Testis (tissue), 3 donors: Measurements from ENCODE around the gene PPT2. TPM values are rescaled to one million over a fixed set of nuclear protein-coding genes. Genes with fewer than 3 reads are reported as not detected.
A peak's percentile ranks its signal among the peaks of the same experiment; 100 is the strongest.

ENCODE experiments used
- DNase-seq: peaks from one replicate; pipeline ENCODE4 v3.0.0-alpha.2; 2019
- H3K27ac ChIP-seq, 2 donors: fragments of 200-600 bp; sonication (generic); one replicate each; pipeline ENCODE4 v1.5.1; 2019
- H3K27me3 ChIP-seq: fragments of 200-600 bp; sonication (generic); one replicate; pipeline ENCODE4 v1.5.1; 2019
- H3K36me3 ChIP-seq: fragments of 200-600 bp; sonication (generic); one replicate; pipeline ENCODE4 v1.5.1; 2017; ENCODE audit warnings: low read depth; ENCODE audit errors: missing control alignments
- H3K4me1 ChIP-seq: fragments of 200-600 bp; sonication (generic); one replicate; pipeline ENCODE4 v1.5.1; 2019
- H3K4me3 ChIP-seq, 2 donors: fragments of 200-600 bp; sonication (generic); one replicate each; pipeline ENCODE4 v1.5.1; 2017 to 2019
- H3K9me3 ChIP-seq: fragments of 200-600 bp; sonication (generic); one replicate; pipeline ENCODE4 v1.5.1; 2017
- POLR2A ChIP-seq: fragments of 450-650 bp; IDR thresholded peaks from one replicate; pipeline ENCODE4 v1.6.1; 2017; ENCODE audit warnings: antibody characterized with exemption, mild to moderate bottlenecking, moderate library complexity
- WGBS, 2 donors: methylation state at CpG; one replicate each; pipeline ENCODE4 v1.1.5; 2018; 5-methylcytosine and 5-hydroxymethylcytosine counted together
- intact Hi-C: fragments of 100-400 bp; cut with DNase I; formaldehyde crosslinking; loops from one replicate; pipeline ENCODE4 v1.15.1; 2023; ENCODE audit warnings: low total_unique reads
- polyA plus RNA-seq: library from polyadenylated mRNA; stranded (reverse); fragments of 350-450 nt; fragmentation: Illumina TruSeq; extraction: RNeasy Lipid Tissue Mini Kit (QIAGEN cat#74804); gene quantifications from one replicate; pipeline ENCODE4 v1.2.3, GENCODE V29; 2014; ENCODE audit warnings: low read depth, low replicate concordance; ENCODE audit not compliant: insufficient read depth
- total RNA-seq, 2 donors: library from RNA; depleted of rRNA; stranded (reverse); fragments of >200 nt; gene quantifications; one replicate each; pipeline ENCODE4 v1.2.3, GENCODE V29; 2016
- TF ChIP-seq, protein P1 (sequence below), 3 experiments: fragments of 450-650 bp in 2 of 3; fragments of 200-600 bp in 1 of 3; sonication (generic) in 1 of 3; IDR thresholded peaks; one replicate each; pipeline ENCODE4 v1.5.1; 2016 to 2019; ENCODE audit warnings: antibody characterized with exemption in 3 of 3, mild to moderate bottlenecking in 2 of 3, moderate library complexity in 1 of 3

PPT2 gene
- total and polyA plus RNA-seq, 3 donors from 2014 or later: 18.9 to 92.8 (median 33.9) TPM

DNA sequence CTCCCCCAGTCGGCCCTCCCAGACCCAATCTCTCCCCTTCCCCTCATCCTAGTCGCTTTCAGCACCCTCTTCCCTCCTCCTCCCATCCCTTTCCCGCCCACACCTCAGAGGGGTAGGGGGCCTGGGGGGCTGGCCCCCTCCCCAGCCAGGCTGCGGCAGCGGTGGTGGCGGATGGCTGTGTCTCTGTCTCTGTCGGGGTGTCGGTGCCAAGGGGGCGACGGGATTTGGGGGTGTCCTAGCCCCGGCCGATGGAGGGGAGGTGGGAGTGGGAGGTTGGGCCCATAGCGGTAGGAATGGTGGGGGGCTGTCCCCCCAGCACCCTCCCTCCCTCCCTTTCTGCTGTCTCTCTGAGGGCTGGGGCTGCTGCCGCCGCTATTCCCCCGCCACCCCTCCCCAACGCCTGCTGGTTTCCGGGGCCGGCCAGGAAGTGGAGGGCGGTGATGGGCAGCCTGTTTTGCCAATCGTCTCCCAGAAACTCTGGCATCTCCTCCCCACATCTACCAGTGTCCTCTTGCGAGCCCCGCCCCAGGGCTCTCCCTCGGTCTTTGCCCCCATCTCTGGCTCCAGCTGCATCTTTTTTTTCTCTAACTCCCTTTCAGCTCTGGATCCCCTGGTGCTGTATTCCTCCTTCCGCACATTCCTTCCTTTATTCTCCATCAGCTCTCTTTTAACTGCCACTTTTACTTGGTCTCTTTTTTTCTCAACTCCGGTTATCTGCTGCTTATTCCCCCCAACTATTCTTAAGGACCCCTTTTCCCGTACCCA, 22.0 kb downstream of the PPT2 start, which contains the start of gene AGPAT1:
Gene AGPAT1 (minus strand): TSS at position 374 of the 765 bp plus-strand sequence. CDS start 4,588 bp downstream, outside the sequence.
- Histone ChIP-seq H3K9me3 (no peaks in the 10 kb centered on the region), H3K4me3 (peak within 1 kb of the TSS; percentile 87 to 92), H3K27me3 (no peaks in the 10 kb centered on the region), H3K4me1 (peaks cover 35% of the 10 kb centered on the region), H3K27ac (peak within 1 kb of the TSS; percentile 94 to 99), H3K36me3 (no peaks in the 10 kb centered on the region)
- peak; percentile 98 for DNase-seq
- WGBS, 2 donors: 1% methylated on average over 26 to 27 of the region's 27 CpGs
- TF ChIP-seq POLR2A: peak; percentile 56
- TF ChIP-seq, protein P1, sequence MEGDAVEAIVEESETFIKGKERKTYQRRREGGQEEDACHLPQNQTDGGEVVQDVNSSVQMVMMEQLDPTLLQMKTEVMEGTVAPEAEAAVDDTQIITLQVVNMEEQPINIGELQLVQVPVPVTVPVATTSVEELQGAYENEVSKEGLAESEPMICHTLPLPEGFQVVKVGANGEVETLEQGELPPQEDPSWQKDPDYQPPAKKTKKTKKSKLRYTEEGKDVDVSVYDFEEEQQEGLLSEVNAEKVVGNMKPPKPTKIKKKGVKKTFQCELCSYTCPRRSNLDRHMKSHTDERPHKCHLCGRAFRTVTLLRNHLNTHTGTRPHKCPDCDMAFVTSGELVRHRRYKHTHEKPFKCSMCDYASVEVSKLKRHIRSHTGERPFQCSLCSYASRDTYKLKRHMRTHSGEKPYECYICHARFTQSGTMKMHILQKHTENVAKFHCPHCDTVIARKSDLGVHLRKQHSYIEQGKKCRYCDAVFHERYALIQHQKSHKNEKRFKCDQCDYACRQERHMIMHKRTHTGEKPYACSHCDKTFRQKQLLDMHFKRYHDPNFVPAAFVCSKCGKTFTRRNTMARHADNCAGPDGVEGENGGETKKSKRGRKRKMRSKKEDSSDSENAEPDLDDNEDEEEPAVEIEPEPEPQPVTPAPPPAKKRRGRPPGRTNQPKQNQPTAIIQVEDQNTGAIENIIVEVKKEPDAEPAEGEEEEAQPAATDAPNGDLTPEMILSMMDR (IDR thresholded peaks at IDR 0.05): no peak
- intact Hi-C loops: no loop called here

- peak overlapping the region; percentile 94 to 99 for H3K27ac ChIP-seq
- TF ChIP-seq POLR2A: no peak
- TF ChIP-seq, protein P1 (IDR thresholded peaks at IDR 0.05): no peak
- peaks cover 35% of the 10 kb centered on the region for H3K4me1 ChIP-seq
- peak overlapping the region; percentile 87 to 92 for H3K4me3 ChIP-seq
- H3K27me3 ChIP-seq: no peaks in the 10 kb centered on the region
- no peaks in the 10 kb centered on the region for H3K9me3 ChIP-seq
- no peak for DNase-seq
- 5 to 12% methylated on average over 5 of the region's 5 CpGs for WGBS, 2 donors
- H3K36me3 ChIP-seq: no peaks in the 10 kb centered on the region
- intact Hi-C loops: no loop called here
These were observed 22.7 kb downstream of the PPT2 start for GRCh38 chr6:32176476-32177182.

DNA sequence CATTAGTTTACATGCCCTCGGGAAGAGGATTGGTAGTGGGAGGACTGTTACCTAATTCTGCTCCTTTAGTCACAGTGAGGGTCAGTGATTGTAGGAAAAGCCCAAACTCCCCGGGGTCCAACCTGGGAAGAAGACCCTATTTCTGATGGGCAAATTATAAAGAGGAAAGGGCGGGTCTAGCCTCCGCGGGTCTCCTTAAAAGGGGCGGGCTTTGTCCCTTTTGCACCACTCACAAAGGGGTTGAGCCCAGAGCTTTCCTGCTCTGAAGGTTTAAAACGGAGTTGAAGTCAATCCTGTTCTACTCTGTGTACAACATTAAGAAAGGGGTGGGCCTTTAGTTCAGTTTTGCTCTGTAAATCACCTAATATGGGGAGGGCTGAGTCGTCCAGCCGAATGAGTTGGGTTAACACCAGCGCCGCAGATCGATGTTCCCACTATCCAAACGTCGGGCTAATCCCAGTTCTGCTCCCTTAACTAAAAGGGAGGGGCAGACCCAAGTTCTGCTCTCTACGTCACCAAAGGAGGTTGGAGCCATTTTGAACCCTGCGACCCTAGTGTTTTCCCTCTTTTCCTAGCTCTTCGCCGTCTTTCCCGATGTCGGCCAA, 23.3 kb downstream of the PPT2 start:
- Histone ChIP-seq H3K9me3 (no peaks in the 10 kb centered on the region), H3K27me3 (no peaks in the 10 kb centered on the region), H3K27ac (peak overlapping the region; percentile 94 to 99), H3K4me1 (peaks cover 35% of the 10 kb centered on the region), H3K36me3 (no peaks in the 10 kb centered on the region), H3K4me3 (peak overlapping the region; percentile 53 to 82)
- no peak for DNase-seq
- 0 to 1% methylated on average over 20 of the region's 20 CpGs for WGBS, 2 donors
- intact Hi-C loops: no loop called here
- peak; percentile 58 for TF ChIP-seq POLR2A
- TF ChIP-seq, protein P1 (IDR thresholded peaks at IDR 0.05): no peak

DNA sequence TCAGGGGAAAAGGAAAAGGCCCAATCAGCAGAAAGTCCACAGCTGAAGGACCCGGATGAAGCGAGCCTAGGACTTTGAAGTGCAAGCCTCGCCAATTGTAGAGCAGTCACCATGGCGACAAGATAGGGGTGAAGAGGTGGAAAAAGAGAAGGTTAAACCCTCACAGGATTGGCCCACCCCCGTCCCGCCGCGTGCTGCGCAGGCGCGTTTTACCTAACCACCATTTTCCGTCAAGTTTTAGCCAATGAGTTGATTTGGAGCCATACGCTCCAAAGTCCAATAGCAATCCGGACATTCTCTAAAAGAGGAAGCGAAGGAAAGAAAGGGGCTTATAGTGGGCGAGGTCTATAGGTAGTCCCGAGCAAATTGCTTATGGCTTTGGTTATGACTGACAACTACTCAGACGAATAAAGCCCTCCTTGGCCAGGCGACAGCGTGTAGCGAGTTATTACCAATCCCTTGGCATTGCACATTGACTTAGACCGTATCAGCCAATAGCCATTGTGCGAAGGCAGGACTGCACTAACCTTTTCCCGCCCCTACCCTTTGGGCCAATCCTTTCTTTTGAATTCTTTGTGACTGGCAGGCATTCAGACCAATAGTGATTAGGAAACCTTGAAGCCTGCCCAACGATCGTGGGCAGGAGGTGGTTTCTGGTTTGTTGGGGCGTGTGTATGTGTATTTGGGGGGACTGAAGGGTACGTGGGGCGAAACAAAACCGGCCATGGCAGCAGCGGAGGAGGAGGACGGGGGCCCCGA, 24.0 kb downstream of the PPT2 start, which contains the start of gene RNF5:
Gene RNF5 (plus strand): TSS at position 618 of the 759 bp plus-strand sequence. CDS start 107 bp downstream, at position 725.
- H3K4me3 ChIP-seq: peak within 1 kb of the TSS; percentile 53 to 82
- WGBS, 2 donors: 1 to 2% methylated on average over 31 to 33 of the region's 33 CpGs
- TF ChIP-seq, protein P1 (IDR thresholded peaks at IDR 0.05): no peak
- peak; percentile 10 for TF ChIP-seq POLR2A
- peak within 1 kb of the TSS; percentile 94 to 99 for H3K27ac ChIP-seq
- no peaks in the 10 kb centered on the region for H3K27me3 ChIP-seq
- no peaks in the 10 kb centered on the region for H3K36me3 ChIP-seq
- DNase-seq: peak; percentile 99
- H3K9me3 ChIP-seq: no peaks in the 10 kb centered on the region
- intact Hi-C loops: no loop called here
- peaks cover 35% of the 10 kb centered on the region for H3K4me1 ChIP-seq
